Caco-2 (cell line): Measurements from ENCODE around the gene PPT2. TPM values are rescaled to one million over a fixed set of nuclear protein-coding genes. Genes with fewer than 3 reads are reported as not detected.
"Not testable (repeated sequence)": the region's sequence is repeated elsewhere in the genome, so short reads cannot be mapped to it uniquely, and the experiment has no call there.

Experiments
- BruUV-seq: library from RNA; stranded (reverse); fragments of 400-500 nt; replicated peaks from 2 replicates; lab custom pipeline; 2021; lab: Mats Ljungman, UMichigan
- CTCF ChIA-PET: fragments of 300-600 bp; sonication (Branson Sonifier 250); formaldehyde crosslinking; loops from one replicate; lab custom pipeline; 2022; ENCODE audit warnings: antibody characterized with exemption; lab: Charles Lee
- POLR2A ChIA-PET: fragments of 300-600 bp; sonication (Branson Sonifier 250); formaldehyde crosslinking; loops from one replicate; lab custom pipeline; 2022; ENCODE audit warnings: antibody characterized with exemption; lab: Charles Lee
- DNase-seq, 2 experiments: peaks; one replicate each; pipeline versions ENCODE4 v3.0.0 to v3.0.0-alpha.2; 2020 to 2022
- H3K27me3 ChIP-seq: replicated peaks from 2 replicates; pipeline ENCODE4 v1.6.0; 2011; ENCODE audit warnings: low read length; ENCODE audit not compliant: control insufficient read depth, insufficient read depth
- H3K36me3 ChIP-seq: 2 replicates; pipeline ENCODE4 v1.5.1; 2011; ENCODE audit warnings: low read length; ENCODE audit not compliant: control insufficient read depth, insufficient read depth
- H3K4me1 ChIP-seq: fragments of 250-450 bp; sonication (Bioruptor Pico); 2 replicates; pipeline ENCODE4 v1.5.1; 2020; ENCODE audit warnings: mild to moderate bottlenecking
- H3K4me3 ChIP-seq: 2 replicates; pipeline ENCODE4 v1.5.1; 2011; ENCODE audit warnings: low read depth, mild to moderate bottlenecking, control low read depth, low read length
- H3K9me3 ChIP-seq: fragments of 250-450 bp; sonication (Bioruptor Pico); 2 replicates; pipeline ENCODE4 v1.5.1; 2020; ENCODE audit warnings: mild to moderate bottlenecking, moderate library complexity
- H3K27ac Mint-ChIP-seq: one replicate; pipeline ENCODE4 v1.8.0; 2022; ENCODE audit warnings: mixed read lengths; ENCODE audit not compliant: unreplicated experiment
- H3K27me3 Mint-ChIP-seq: one replicate; pipeline ENCODE4 v1.8.0; 2022; ENCODE audit warnings: mixed read lengths; ENCODE audit not compliant: insufficient read depth, unreplicated experiment
- H3K36me3 Mint-ChIP-seq: one replicate; pipeline ENCODE4 v1.8.0; 2022; ENCODE audit warnings: mild to moderate bottlenecking, mixed read lengths; ENCODE audit not compliant: insufficient read depth, unreplicated experiment
- H3K4me1 Mint-ChIP-seq: one replicate; pipeline ENCODE4 v1.8.0; 2022; ENCODE audit warnings: low read depth, mixed read lengths; ENCODE audit not compliant: unreplicated experiment
- H3K4me3 Mint-ChIP-seq: one replicate; pipeline ENCODE4 v1.8.0; 2022; ENCODE audit warnings: mild to moderate bottlenecking, moderate library complexity, mixed read lengths; ENCODE audit not compliant: unreplicated experiment
- H3K9me3 Mint-ChIP-seq: one replicate; pipeline ENCODE4 v1.8.0; 2022; ENCODE audit warnings: mixed read lengths; ENCODE audit not compliant: unreplicated experiment
- CTCF ChIP-seq, 2 experiments: fragments of 200-600 bp in 1 of 2; IDR thresholded peaks; 1 replicate in 1 of 2; 2 replicates in 1 of 2; pipeline versions ENCODE4 v1.5.1 to v1.8.0; 2011 to 2022; ENCODE audit warnings: antibody characterized with exemption in 1 of 2, control low read depth in 1 of 2, inconsistent platforms in 1 of 2, low read depth in 1 of 2, low read length in 1 of 2, mild to moderate bottlenecking in 1 of 2, moderate library complexity in 1 of 2; ENCODE audit not compliant: insufficient read depth in 1 of 2, severe bottlenecking in 1 of 2, unreplicated experiment in 1 of 2
- intact Hi-C: fragments of 100-400 bp; cut with micrococcal nuclease; formaldehyde crosslinking; loops from one replicate; pipeline ENCODE4 v1.10.0; 2022; ENCODE audit not compliant: unreplicated experiment
- total RNA-seq: library from RNA; stranded (reverse); gene quantifications from 2 replicates; pipeline ENCODE4 v1.2.3, GENCODE V29; 2022

Gene PPT2
- total RNA-seq, 1 experiment from 2014 or later, result 80.8 TPM

GRCh38 chr6:32204268-32204715, 50.4 kb downstream of the PPT2 start:
- POLR2A ChIA-PET, result no interaction called here
- Histone ChIP-seq H3K36me3 (no peaks in the 10 kb centered on the region), H3K4me3 (no peak overlapping the region), H3K9me3 (0 out of 2 replicates have a peak, but pooled peaks cover 3% of the 10 kb centered on the region), H3K4me1 (no peaks in the 10 kb centered on the region), H3K27me3 (no peaks in the 10 kb centered on the region; the same call in 1 of the 2 replicates)
- Mint-ChIP-seq H3K4me1 (no peaks in the 10 kb centered on the region), H3K9me3 (no peaks in the 10 kb centered on the region), H3K36me3 (no peaks in the 10 kb centered on the region), H3K27ac (no peak overlapping the region), H3K27me3 (peaks cover 4% of the 10 kb centered on the region), H3K4me3 (no peak overlapping the region)
- CTCF ChIA-PET, result no interaction called here
- no peak for DNase-seq
- BruUV-seq, result no TSS peak
- intact Hi-C loops, result no loop called here
- no peak for TF ChIP-seq CTCF (IDR thresholded peaks at IDR 0.05; ENCODE audit: insufficient read depth in 1 of 2, low read depth in 1 of 2, low read length in 1 of 2, severe bottlenecking in 1 of 2, unreplicated experiment in 1 of 2)

DNA sequence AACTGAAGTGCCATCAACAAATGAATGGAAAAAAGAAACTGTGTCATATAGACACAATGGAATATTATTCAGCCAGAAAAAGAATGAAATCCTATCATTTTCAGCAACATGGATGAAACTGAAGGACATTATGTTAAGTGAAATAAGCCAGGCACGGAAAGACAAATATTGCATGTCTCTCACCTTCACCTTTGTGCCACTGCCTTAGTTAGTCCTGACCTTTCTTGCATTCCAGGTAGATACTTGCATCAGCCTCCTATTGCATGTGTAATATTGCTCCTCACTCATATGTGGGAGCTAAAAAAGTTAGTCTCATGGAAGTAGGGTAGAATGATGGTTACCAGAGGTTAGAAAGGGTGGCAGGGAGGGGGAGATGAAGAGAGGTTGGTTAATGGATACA, 55.1 kb downstream of the PPT2 start:
- Mint-ChIP-seq H3K27me3 (peaks cover 4% of the 10 kb centered on the region), H3K9me3 (no peaks in the 10 kb centered on the region), H3K36me3 (no peaks in the 10 kb centered on the region), H3K27ac (peak overlapping the region; percentile 5), H3K4me3 (no peak overlapping the region), H3K4me1 (peaks cover 10% of the 10 kb centered on the region)
- CTCF ChIA-PET, result no interaction called here
- Histone ChIP-seq H3K9me3 (0 out of 2 replicates have a peak, but pooled peaks cover 3% of the 10 kb centered on the region), H3K4me3 (no peak overlapping the region), H3K27me3 (no peaks in the 10 kb centered on the region; the same call in 1 of the 2 replicates), H3K4me1 (no peaks in the 10 kb centered on the region), H3K36me3 (no peaks in the 10 kb centered on the region)
- no peak for DNase-seq
- no peak for TF ChIP-seq CTCF (IDR thresholded peaks at IDR 0.05; ENCODE audit: insufficient read depth in 1 of 2, low read depth in 1 of 2, low read length in 1 of 2, severe bottlenecking in 1 of 2, unreplicated experiment in 1 of 2)
- no TSS peak for BruUV-seq
- POLR2A ChIA-PET, result no interaction called here
- intact Hi-C loops, result no loop called here

- Mint-ChIP-seq H3K27me3 (no peaks in the 10 kb centered on the region), H3K36me3 (no peaks in the 10 kb centered on the region), H3K27ac (peak overlapping the region; percentile 9), H3K9me3 (no peaks in the 10 kb centered on the region), H3K4me3 (no peak overlapping the region), H3K4me1 (peaks cover 10% of the 10 kb centered on the region)
- ChIA-PET POLR2A (no interaction called here), CTCF (no interaction called here)
- 0 out of 2 replicates have a peak, but pooled peaks cover 3% of the 10 kb centered on the region for H3K9me3 ChIP-seq
- H3K36me3 ChIP-seq, result no peaks in the 10 kb centered on the region
- no peaks in the 10 kb centered on the region for H3K27me3 ChIP-seq
- no peak for TF ChIP-seq CTCF (IDR thresholded peaks at IDR 0.05; ENCODE audit: insufficient read depth in 1 of 2, low read depth in 1 of 2, low read length in 1 of 2, severe bottlenecking in 1 of 2, unreplicated experiment in 1 of 2)
- no peaks in the 10 kb centered on the region for H3K4me1 ChIP-seq
- BruUV-seq, result no TSS peak
- no peak for DNase-seq
- H3K4me3 ChIP-seq, result no peak overlapping the region
- intact Hi-C loops, result no loop called here
Measured at GRCh38 chr6:32210191-32210601, 56.3 kb downstream of the PPT2 start.

DNA sequence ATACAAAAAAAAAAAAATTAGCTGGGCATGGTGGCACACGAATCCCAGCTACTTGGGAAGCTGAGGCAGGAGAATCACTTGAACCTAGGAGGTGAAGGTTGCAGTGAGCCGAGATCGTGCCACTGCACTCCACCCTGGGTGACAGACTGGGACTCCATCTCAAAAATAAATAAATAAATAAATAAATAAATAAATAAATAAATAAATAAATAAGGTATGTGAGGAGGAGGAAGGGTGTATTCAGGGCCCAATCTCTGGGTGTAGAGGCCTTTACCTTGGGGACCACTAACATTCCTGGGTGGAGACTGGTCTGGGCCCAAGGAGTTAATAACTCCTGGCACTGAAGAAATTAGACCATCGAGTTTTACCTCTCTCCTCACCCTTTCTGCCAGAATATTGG, 57.5 kb downstream of the PPT2 start:
- H3K4me3 ChIP-seq, DNase-seq, H3K9me3 Mint-ChIP-seq, H3K4me3 Mint-ChIP-seq, intact Hi-C loops, H3K27me3 ChIP-seq, H3K9me3 ChIP-seq, BruUV-seq, H3K4me1 Mint-ChIP-seq, H3K27ac Mint-ChIP-seq, POLR2A ChIA-PET, H3K36me3 ChIP-seq, H3K4me1 ChIP-seq, CTCF ChIA-PET, H3K27me3 Mint-ChIP-seq, H3K36me3 Mint-ChIP-seq: not testable (repeated sequence)
